Adipose tissue (tissue), 3 donors: ENCODE measurements around the gene NT5M. TPM values are rescaled to one million over a fixed set of nuclear protein-coding genes. Genes with fewer than 3 reads are reported as not detected.
"Not testable (repeated sequence)": the region's sequence is repeated elsewhere in the genome, so short reads cannot be mapped to it uniquely, and the experiment has no call there.

Experiments used
- H3K27ac ChIP-seq: one replicate; pipeline ENCODE4 v1.5.1; 2013; ENCODE audit warnings: low read depth, low read length
- WGBS, 3 donors: extraction: QIAGEN DNeasy Blood & Tissue Kit; methylation state at CpG; one replicate each; pipeline ENCODE4 v1.1.7; 2013; 5-methylcytosine and 5-hydroxymethylcytosine counted together
- polyA plus RNA-seq, 3 donors: library from polyadenylated mRNA; stranded (reverse); fragments of 200-250 nt; gene quantifications; one replicate each; pipeline ENCODE4 v1.2.3, GENCODE V29; 2013
- donor health status: healthy with polysubstance abuse.
- donor health status: Bipolar disorder and iron deficiency.
- donor health status: healthy.

The NT5M gene
- 1 to 10 TPM; 2.4 to 2.7 (median 2.6) TPM for polyA plus RNA-seq

GRCh38 chr17:17303010-17303846 lies at the start of gene NT5M:
Gene NT5M (plus strand): TSS chr17:17303373. CDS start chr17:17303551, 178 bp downstream.
- H3K27ac ChIP-seq: no peak within 1 kb of the TSS
- WGBS, 3 donors: 0 to 1% (median 1%) methylated on average over 77 to 107 of the region's 107 CpGs

GRCh38 chr17:17253406-17253805 lies 49.8 kb upstream of the NT5M start:
- no peak overlapping the region for H3K27ac ChIP-seq
- 84 to 95% (median 93%) methylated on average over 3 of the region's 3 CpGs for WGBS, 3 donors

- no peak overlapping the region for H3K27ac ChIP-seq
- 69 to 95% (median 83%) methylated on average over 3 of the region's 3 CpGs for WGBS, 3 donors
Observed at GRCh38 chr17:17254036-17254435, 49.1 kb upstream of the NT5M start.

- H3K27ac ChIP-seq: not testable (repeated sequence)
- WGBS, 3 donors: 92% methylated on average over 9 to 11 of the region's 11 CpGs
Observed at GRCh38 chr17:17255689-17256088, 47.5 kb upstream of the NT5M start.

- 100% methylated on average over 1 of the region's 1 CpG for WGBS, 3 donors
- no peak overlapping the region for H3K27ac ChIP-seq
Observed at GRCh38 chr17:17256316-17256715, 46.9 kb upstream of the NT5M start.

GRCh38 chr17:17258011-17258410 lies 45.2 kb upstream of the NT5M start:
- H3K27ac ChIP-seq: no peak overlapping the region
- WGBS, 3 donors: 90 to 94% (median 92%) methylated on average over 7 of the region's 7 CpGs

- 95 to 96% (median 95%) methylated on average over 4 of the region's 4 CpGs for WGBS, 3 donors
- no peak overlapping the region for H3K27ac ChIP-seq
Observed at GRCh38 chr17:17258998-17259397, 44.2 kb upstream of the NT5M start.

GRCh38 chr17:17264430-17264829 lies 38.7 kb upstream of the NT5M start:
- H3K27ac ChIP-seq: no peak overlapping the region
- WGBS, 3 donors: 81 to 88% (median 84%) methylated on average over 2 of the region's 2 CpGs

- no peak overlapping the region for H3K27ac ChIP-seq
- 88 to 92% (median 90%) methylated on average over 9 of the region's 9 CpGs for WGBS, 3 donors
Observed at GRCh38 chr17:17269926-17270773, 33.0 kb upstream of the NT5M start.

GRCh38 chr17:17275971-17276370 lies 27.2 kb upstream of the NT5M start:
- H3K27ac ChIP-seq: no peak overlapping the region
- WGBS, 3 donors: 52 to 79% (median 66%) methylated on average over 6 of the region's 6 CpGs

GRCh38 chr17:17277431-17277830 lies 25.7 kb upstream of the NT5M start:
- WGBS, 3 donors: 92 to 96% (median 93%) methylated on average over 5 of the region's 5 CpGs
- H3K27ac ChIP-seq: not testable (repeated sequence)

GRCh38 chr17:17279316-17279715 lies 23.9 kb upstream of the NT5M start:
- WGBS, 3 donors: 73 to 82% (median 78%) methylated on average over 4 of the region's 4 CpGs
- no peak overlapping the region for H3K27ac ChIP-seq

GRCh38 chr17:17280613-17281549 lies 22.3 kb upstream of the NT5M start, which contains the start of gene COPS3:
Gene COPS3 (minus strand): TSS chr17:17281246. CDS start chr17:17281186, 60 bp downstream.
- H3K27ac ChIP-seq: peak within 1 kb of the TSS; percentile 95
- 0% methylated on average over 70 to 80 of the region's 80 CpGs for WGBS, 3 donors

- 87 to 93% (median 92%) methylated on average over 5 of the region's 5 CpGs for WGBS, 3 donors
Observed at GRCh38 chr17:17285951-17286350, 17.2 kb upstream of the NT5M start.

GRCh38 chr17:17289086-17289485 lies 14.1 kb upstream of the NT5M start:
- H3K27ac ChIP-seq: no peak overlapping the region
- WGBS, 3 donors: 83 to 90% (median 89%) methylated on average over 4 of the region's 4 CpGs

More at GRCh38 chr17:17285951-17286350, 17.2 kb upstream of the NT5M start:
- no peak overlapping the region for H3K27ac ChIP-seq

GRCh38 chr17:17289701-17290100 lies 13.5 kb upstream of the NT5M start:
- WGBS, 3 donors: 69 to 84% (median 84%) methylated on average over 7 of the region's 7 CpGs
- H3K27ac ChIP-seq: no peak overlapping the region

- WGBS, 3 donors: 83 to 96% (median 93%) methylated on average over 4 of the region's 4 CpGs
- H3K27ac ChIP-seq: no peak overlapping the region
Observed at GRCh38 chr17:17295141-17295540, 8.0 kb upstream of the NT5M start.

- H3K27ac ChIP-seq: no peak overlapping the region
- 90 to 97% (median 94%) methylated on average over 3 of the region's 3 CpGs for WGBS, 3 donors
Observed at GRCh38 chr17:17297217-17297616, 6.0 kb upstream of the NT5M start.
